ENCODE data around the gene RABGEF1. TPM values are rescaled to one million over a fixed set of nuclear protein-coding genes. Genes with fewer than 3 reads are reported as not detected.
"Not testable (repeated sequence)": the region's sequence is repeated elsewhere in the genome, so short reads cannot be mapped to it uniquely, and the experiment has no call there.

The RABGEF1 gene
- polyA plus RNA-seq, 3 donors: 27.2 to 36.7 (median 35.3) TPM

GRCh38 chr7:66846096-66846445, 105.5 kb downstream of the RABGEF1 start:
- DNase-seq: not testable (repeated sequence)

DNA sequence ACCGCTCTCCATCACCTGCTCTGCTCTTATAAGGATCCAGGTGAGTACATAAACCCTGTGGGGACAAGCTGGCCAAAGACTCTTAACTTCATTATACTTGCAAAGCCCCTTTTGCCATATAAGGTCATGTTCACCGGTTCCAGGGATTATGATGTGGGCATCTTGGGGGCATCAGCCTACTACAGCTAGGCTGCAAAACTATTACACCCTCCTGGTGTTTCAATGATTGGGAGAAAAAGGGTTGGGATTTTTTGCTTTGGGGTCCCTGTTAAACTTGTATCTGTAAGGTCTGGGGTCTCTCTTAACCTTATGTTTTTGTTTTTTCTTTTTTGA, 107.0 kb downstream of the RABGEF1 start:
- not testable (repeated sequence) for DNase-seq

- DNase-seq: no peak
Measured at GRCh38 chr7:66847879-66848790, 107.6 kb downstream of the RABGEF1 start.

- no peak for DNase-seq
Measured at GRCh38 chr7:66859339-66859738, 118.8 kb downstream of the RABGEF1 start.

DNA sequence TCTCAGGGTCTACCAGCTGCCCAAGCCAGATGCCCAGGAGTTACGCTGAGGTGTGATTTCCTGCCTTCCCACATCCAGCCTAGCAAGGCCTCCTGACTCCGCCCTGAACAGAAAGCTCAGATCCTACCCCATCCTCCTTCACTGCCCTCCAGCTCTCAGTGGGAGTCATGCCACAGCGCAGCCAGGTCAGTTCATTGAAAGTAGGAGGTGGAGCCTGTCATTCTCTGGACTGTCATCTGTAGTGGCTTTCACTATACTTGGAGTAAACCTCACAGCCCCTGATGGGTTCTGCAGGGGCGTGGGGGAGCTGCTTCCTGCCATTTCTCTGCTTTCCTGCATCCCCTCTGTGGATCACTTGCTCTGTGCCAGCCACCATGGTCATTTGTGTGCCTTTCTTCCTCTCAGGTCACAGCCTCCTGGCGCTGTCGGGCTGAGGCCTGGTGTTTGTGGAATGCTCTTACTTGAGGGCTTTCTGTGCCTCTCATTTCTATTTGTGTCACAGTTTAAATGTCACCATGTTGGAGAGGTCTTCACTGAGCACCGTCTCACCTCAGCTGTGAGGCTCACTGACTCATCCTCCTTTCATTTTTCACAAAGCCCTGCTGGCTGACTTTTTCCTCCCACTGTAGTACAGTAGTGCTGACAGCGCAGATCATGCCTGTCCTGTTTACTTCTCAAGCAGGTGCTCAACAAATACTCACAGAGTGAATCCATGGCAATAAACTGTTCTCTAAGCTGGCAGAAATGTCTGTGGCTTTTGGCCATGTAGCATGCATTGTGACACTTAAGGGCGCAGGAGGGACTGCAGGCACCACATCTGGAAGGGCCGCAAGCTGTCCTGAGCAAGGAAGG, 119.5 kb downstream of the RABGEF1 start:
- no peak for DNase-seq

DNA sequence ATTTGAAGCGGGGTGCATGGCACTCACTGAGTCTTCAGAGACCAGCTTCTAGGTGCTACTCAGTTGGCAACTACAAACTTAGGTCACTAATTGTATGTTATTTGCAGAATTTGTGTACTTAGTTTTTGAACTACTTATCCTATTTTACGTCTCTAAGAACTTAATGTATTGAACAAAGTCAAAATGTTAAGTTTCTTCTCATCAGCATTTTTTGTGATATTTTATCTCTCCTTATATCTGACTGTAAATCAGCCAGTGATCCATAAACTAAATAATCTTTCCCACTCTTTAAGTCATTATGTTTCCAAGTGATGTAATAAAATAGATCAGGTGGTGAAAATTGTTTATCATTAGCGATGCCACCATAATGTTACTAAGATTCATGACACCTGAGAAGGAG, 120.2 kb downstream of the RABGEF1 start:
- DNase-seq: no peak

Other genes starting within 250 kb of the RABGEF1 start
- 10 to 100 TPM; 23.1 to 28.8 (median 23.5) TPM for gene KCTD7, start 111.9 kb upstream of the RABGEF1 start, polyA plus RNA-seq (ENCODE audit: insufficient read length in 3 of 3)
- 10 to 100 TPM; 68.7 to 78.2 (median 72.5) TPM for gene TMEM248, start 180.5 kb downstream of the RABGEF1 start, polyA plus RNA-seq (ENCODE audit: insufficient read length in 3 of 3)

Data from renal pelvis (tissue), 4 donors.